Keratinocyte (primary cell): ENCODE data around the gene ZNF280C. TPM values are rescaled to one million over a fixed set of nuclear protein-coding genes. Genes with fewer than 3 reads are reported as not detected.

Experiments used
- DNase-seq: peaks from one replicate; pipeline ENCODE4 v3.0.0-alpha.2; 2011; ENCODE audit warnings: low read depth, missing footprints, low spot score
- FAIRE-seq: peaks from 2 replicates; lab custom pipeline; 2011; peaks lifted over from hg19 to GRCh38; lab: Jason Lieb, UNC
- H2AFZ ChIP-seq: 2 replicates; pipeline ENCODE4 v1.6.0; 2012; ENCODE audit warnings: low read length, control low read depth, inconsistent platforms; ENCODE audit not compliant: control insufficient read depth
- H3K27ac ChIP-seq: 2 replicates; pipeline ENCODE4 v1.5.1; 2011; ENCODE audit warnings: low read length; ENCODE audit not compliant: control insufficient read depth, insufficient read depth
- H3K27me3 ChIP-seq: 3 replicates; pipeline ENCODE4 v1.6.0; 2011; ENCODE audit warnings: low read length; ENCODE audit not compliant: control insufficient read depth, insufficient read depth; ENCODE audit errors: extremely low read depth
- H3K36me3 ChIP-seq, 2 experiments: 2 replicates in 1 of 2; 3 replicates in 1 of 2; pipeline ENCODE4 v1.5.1; 2011; ENCODE audit warnings: low read length in 2 of 2, mild to moderate bottlenecking in 1 of 2; ENCODE audit not compliant: control insufficient read depth in 2 of 2, insufficient read depth in 2 of 2; ENCODE audit errors: extremely low read depth in 1 of 2
- H3K4me1 ChIP-seq: 3 replicates; pipeline ENCODE4 v1.5.1; 2011; ENCODE audit warnings: low read length; ENCODE audit not compliant: control insufficient read depth, insufficient read depth; ENCODE audit errors: extremely low read depth
- H3K4me2 ChIP-seq: 3 replicates; pipeline ENCODE4 v1.6.0; 2011; ENCODE audit warnings: low read depth, low read length; ENCODE audit not compliant: control insufficient read depth, insufficient read depth; ENCODE audit errors: extremely low read depth
- H3K4me3 ChIP-seq, 3 experiments: fragments of 200-600 bp in 1 of 3; sonication (generic) in 1 of 3; 2 replicates in 2 of 3; 3 replicates in 1 of 3; pipeline ENCODE4 v1.5.1; 2011 to 2016; ENCODE audit warnings: low read length in 3 of 3, mild to moderate bottlenecking in 3 of 3, control low read depth in 2 of 3, inconsistent platforms in 1 of 3, low read depth in 1 of 3, mixed read lengths in 1 of 3, mixed run types in 1 of 3, moderate library complexity in 1 of 3; ENCODE audit not compliant: control insufficient read depth in 2 of 3, insufficient read depth in 2 of 3; ENCODE audit errors: extremely low read depth in 1 of 3
- H3K79me2 ChIP-seq: 2 replicates; pipeline ENCODE4 v1.6.0; 2012; ENCODE audit warnings: low read length; ENCODE audit not compliant: control insufficient read depth, insufficient read depth
- H3K9ac ChIP-seq: 3 replicates; pipeline ENCODE4 v1.6.0; 2011; ENCODE audit warnings: low read length; ENCODE audit not compliant: control insufficient read depth, insufficient read depth; ENCODE audit errors: extremely low read depth
- H3K9me1 ChIP-seq: 3 replicates; pipeline ENCODE4 v1.6.0; 2011; ENCODE audit warnings: low read length; ENCODE audit not compliant: control insufficient read depth, insufficient read depth; ENCODE audit errors: extremely low read depth
- H3K9me3 ChIP-seq: 2 replicates; pipeline ENCODE4 v1.5.1; 2012; ENCODE audit warnings: low read depth, low read length; ENCODE audit not compliant: control insufficient read depth
- H4K20me1 ChIP-seq: 3 replicates; pipeline ENCODE4 v1.6.0; 2011; ENCODE audit warnings: low read length; ENCODE audit not compliant: control insufficient read depth, insufficient read depth; ENCODE audit errors: extremely low read depth
- EZH2 ChIP-seq: IDR thresholded peaks from one replicate; pipeline ENCODE4 v1.6.1; 2012; ENCODE audit warnings: inconsistent platforms, mild to moderate bottlenecking, low read length, moderate library complexity
- dilution Hi-C: fragments of 300-500 bp; cut with MboI; formaldehyde crosslinking; loops from one replicate; pipeline ENCODE4 v1.7.0; 2020; ENCODE audit warnings: low sequenced_read_pairs; ENCODE audit not compliant: extremely low pct_ligation_motif_present
- polyA plus RNA-seq, 5 experiments: library from polyadenylated mRNA; depleted of rRNA in 3 of 5; stranded (reverse) in 3 of 5; stranded (forward) in 1 of 5; unstranded in 1 of 5; fragments of >200 nt; gene quantifications; 1 replicate in 1 of 5; 2 replicates in 3 of 5; 3 replicates in 1 of 5; pipeline versions ENCODE4 v1.2.1 to v1.2.3, GENCODE V29; 2011 to 2012; ENCODE audit warnings: missing spikeins in 2 of 5, low read depth in 1 of 5, low replicate concordance in 1 of 5
- TF ChIP-seq, protein P1 (sequence below), 3 experiments: IDR thresholded peaks in 1 of 3; conservative IDR thresholded peaks in 1 of 3; optimal IDR thresholded peaks in 1 of 3; 2 replicates in 2 of 3; 3 replicates in 1 of 3; pipeline versions ENCODE3 to v1.5.1; 2011; ENCODE audit warnings: low read length in 3 of 3, mild to moderate bottlenecking in 3 of 3, moderate library complexity in 2 of 3, control low read depth in 1 of 3, inconsistent platforms in 1 of 3; ENCODE audit not compliant: insufficient read depth in 2 of 3; ENCODE audit errors: extremely low read depth in 1 of 3

Gene ZNF280C
- polyA plus RNA-seq, 1 donor (not counting 4 experiments of a cell fraction or from before 2014, with no cell fraction given), result 4.7 TPM

DNA sequence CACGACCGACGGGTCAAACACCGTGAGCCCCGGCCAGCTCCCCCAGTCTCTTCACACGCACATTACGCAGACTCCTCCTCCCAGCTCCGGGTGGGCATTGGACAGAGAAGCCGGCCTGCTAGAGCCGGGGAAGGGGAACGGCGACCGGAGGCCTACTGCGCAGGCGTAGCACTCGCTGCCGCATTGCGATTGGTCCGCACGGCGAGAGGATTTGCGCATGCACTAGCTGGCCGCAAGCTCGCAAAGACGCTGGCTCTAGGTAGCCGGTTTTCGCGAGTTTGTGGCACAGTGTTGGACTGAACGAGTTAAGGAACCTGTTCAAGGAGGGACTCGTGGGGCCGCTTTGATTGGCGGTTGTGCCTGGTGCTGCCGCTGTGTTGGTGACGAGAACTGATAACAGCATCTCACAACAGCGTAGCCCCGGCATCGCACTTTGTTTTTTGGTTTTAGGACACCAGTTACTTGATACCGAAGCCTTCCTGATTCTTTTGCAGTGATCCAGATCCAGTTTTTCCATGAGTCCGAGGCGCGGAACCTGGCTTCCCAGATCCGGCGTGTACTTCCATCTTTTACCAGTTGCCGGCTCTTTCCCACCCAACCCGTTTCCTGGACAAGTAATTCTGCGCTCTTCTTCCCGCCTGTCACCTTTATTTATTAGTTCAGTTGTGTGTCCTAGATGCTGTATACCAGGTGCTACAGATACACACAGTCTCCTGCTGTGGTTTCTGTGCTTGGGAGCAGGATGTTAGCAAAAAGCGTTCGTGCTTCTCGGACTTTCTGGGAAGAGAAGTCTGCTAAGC lies 102.8 kb downstream of the ZNF280C start, which contains the start of gene AIFM1:
AIFM1 (minus strand) TSS at position 139 of the 800 bp plus-strand sequence. CDS start 185 bp downstream, outside the sequence.
- Histone ChIP-seq H2AFZ (peak within 1 kb of the TSS; percentile 91), H3K27me3 (no peaks in the 10 kb centered on the region), H3K9me1 (no peaks in the 10 kb centered on the region), H3K4me1 (peaks cover 8% of the 10 kb centered on the region), H3K4me2 (peak within 1 kb of the TSS; percentile 69), H3K9ac (peak within 1 kb of the TSS; percentile 83), H4K20me1 (no peaks in the 10 kb centered on the region), H3K79me2 (peaks cover 22% of the 10 kb centered on the region), H3K4me3 (peak within 1 kb of the TSS; percentile 51 to 81 (median 55)), H3K27ac (peak within 1 kb of the TSS; percentile 88), H3K36me3 (no peaks in the 10 kb centered on the region), H3K9me3 (no peaks in the 10 kb centered on the region)
- FAIRE-seq (peak; percentile 60), DNase-seq (peak; percentile 63)
- dilution Hi-C loops, result no loop called here
- TF ChIP-seq EZH2, result no peak
- TF ChIP-seq, protein P1, sequence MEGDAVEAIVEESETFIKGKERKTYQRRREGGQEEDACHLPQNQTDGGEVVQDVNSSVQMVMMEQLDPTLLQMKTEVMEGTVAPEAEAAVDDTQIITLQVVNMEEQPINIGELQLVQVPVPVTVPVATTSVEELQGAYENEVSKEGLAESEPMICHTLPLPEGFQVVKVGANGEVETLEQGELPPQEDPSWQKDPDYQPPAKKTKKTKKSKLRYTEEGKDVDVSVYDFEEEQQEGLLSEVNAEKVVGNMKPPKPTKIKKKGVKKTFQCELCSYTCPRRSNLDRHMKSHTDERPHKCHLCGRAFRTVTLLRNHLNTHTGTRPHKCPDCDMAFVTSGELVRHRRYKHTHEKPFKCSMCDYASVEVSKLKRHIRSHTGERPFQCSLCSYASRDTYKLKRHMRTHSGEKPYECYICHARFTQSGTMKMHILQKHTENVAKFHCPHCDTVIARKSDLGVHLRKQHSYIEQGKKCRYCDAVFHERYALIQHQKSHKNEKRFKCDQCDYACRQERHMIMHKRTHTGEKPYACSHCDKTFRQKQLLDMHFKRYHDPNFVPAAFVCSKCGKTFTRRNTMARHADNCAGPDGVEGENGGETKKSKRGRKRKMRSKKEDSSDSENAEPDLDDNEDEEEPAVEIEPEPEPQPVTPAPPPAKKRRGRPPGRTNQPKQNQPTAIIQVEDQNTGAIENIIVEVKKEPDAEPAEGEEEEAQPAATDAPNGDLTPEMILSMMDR (optimal IDR thresholded peaks at IDR 0.05 in 1 of 3, IDR thresholded peaks at IDR 0.05 in 1 of 3, conservative IDR thresholded peaks at IDR 0.05 in 1 of 3; ENCODE audit: extremely low read depth in 1 of 3, insufficient read depth in 2 of 3, low read length in 3 of 3), result no peak

DNA sequence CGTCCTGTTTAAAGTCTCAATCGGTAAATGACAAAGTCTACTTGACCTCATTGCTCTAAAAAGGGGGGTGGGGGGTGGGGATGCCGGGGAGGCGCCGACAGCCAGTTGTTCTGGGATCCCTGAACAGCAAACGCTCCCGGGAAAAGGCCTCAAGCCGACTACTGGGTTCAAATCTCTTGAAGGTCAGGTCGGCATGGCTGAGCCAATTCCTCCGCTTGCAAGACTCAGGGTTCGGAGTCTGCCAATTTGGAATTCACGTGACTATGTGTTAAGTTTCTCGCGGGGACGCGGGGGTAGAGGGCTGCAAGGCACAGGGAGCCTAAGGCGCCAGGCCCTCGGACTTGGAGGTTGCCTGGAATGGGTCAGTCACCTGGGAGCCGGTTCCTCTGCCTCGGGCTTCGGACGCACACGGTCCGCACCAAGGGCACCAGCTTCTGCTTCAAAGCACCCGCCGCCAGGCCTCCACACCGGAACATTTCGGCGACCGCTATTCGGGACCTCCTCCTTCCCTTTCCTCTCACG lies 103.5 kb downstream of the ZNF280C start:
- Histone ChIP-seq H3K27me3 (no peaks in the 10 kb centered on the region), H4K20me1 (no peaks in the 10 kb centered on the region), H3K36me3 (no peaks in the 10 kb centered on the region), H3K9me1 (no peaks in the 10 kb centered on the region), H2AFZ (peak overlapping the region; percentile 75), H3K9ac (peak overlapping the region; percentile 83), H3K4me3 (peak overlapping the region; percentile 51 to 81 (median 55)), H3K9me3 (no peaks in the 10 kb centered on the region), H3K4me2 (peak overlapping the region; percentile 69), H3K27ac (peak overlapping the region; percentile 88), H3K4me1 (peaks cover 8% of the 10 kb centered on the region), H3K79me2 (peaks cover 22% of the 10 kb centered on the region)
- no peak for FAIRE-seq
- no peak for TF ChIP-seq EZH2
- TF ChIP-seq, protein P1 (optimal IDR thresholded peaks at IDR 0.05 in 1 of 3, IDR thresholded peaks at IDR 0.05 in 1 of 3, conservative IDR thresholded peaks at IDR 0.05 in 1 of 3; ENCODE audit: extremely low read depth in 1 of 3, insufficient read depth in 2 of 3, low read length in 3 of 3), result no peak
- no peak for DNase-seq
- dilution Hi-C loops, result no loop called here
